Activated CD4-positive, alpha-beta T cell treated with anti-CD3 and anti-CD28 coated beads for 1 hour (primary cell): ENCODE measurements around the gene TPD52L1.
"Not testable (repeated sequence)": the region's sequence is repeated elsewhere in the genome, so short reads cannot be mapped to it uniquely, and the experiment has no call there.

ENCODE experiments used
- DNase-seq: peaks from one replicate; pipeline ENCODE4 v3.0.0-alpha.2; 2020

TPD52L1 gene

GRCh38 chr6:125144822-125145221 lies 8.8 kb upstream of the TPD52L1 start:
- no peak for DNase-seq

DNA sequence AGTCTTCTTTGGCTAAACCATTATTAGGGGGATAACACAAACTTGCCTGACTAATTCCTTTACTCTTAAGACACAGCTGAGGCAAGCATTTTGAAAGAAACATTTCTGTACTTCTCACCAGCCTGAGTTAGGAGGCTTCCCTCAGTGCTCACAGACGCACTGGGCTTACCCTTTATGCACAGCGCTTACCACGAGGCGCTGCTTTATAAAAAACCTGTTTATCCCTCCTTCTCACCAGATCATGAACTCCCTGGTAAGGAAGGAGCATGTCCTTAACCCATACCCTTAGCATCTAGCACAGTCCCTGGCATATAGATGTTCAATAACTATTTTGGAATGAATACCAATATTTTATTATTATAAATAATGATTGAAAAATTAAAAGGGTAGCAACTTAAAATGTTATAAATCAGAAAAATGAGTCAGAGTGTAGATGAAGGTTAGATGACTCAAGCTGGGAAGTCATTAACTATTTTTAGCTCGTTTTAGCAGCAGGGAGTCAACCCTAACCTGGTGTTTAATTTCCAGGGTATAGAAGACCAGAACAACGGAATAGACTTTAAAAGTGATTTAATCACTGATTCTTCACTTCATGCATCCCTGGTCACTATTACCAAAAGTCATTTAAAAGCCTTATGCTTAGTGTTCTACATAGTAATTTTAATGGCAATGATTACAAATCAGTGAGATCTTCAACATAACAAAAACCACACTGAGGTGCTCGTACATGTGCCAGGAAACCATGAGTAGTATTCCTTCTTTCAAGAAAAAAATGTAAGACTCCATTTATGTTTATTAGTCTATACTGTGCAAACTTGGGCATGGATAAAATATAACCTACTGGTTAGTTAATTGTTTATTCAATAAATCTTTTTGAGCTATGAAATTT lies 4.1 kb upstream of the TPD52L1 start:
- no peak for DNase-seq

DNA sequence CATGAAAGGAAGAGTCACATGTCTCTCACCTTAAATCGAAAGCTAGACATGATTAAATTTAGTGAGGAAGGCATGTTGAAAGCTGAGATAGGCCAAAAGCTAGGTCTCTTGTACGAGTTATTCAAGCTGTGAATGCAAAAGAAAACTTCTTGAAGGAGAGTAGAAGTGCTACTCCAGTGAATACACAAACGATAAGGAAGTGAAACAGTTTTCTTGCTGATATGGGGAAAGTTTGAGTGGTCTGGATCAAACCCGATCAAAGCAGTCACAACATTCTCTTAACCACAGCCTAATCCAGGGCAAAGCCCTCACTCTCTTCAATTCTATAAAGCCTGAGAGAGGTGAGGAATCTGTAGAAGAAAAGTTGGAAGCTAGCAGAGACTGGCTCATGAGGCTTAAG lies 1.9 kb upstream of the TPD52L1 start:
- no peak for DNase-seq

GRCh38 chr6:125154118-125154760 lies 666 bp downstream of the TPD52L1 start:
- DNase-seq, result no peak

- no peak for DNase-seq
Observed at GRCh38 chr6:125154761-125155135, 1.2 kb downstream of the TPD52L1 start.

DNA sequence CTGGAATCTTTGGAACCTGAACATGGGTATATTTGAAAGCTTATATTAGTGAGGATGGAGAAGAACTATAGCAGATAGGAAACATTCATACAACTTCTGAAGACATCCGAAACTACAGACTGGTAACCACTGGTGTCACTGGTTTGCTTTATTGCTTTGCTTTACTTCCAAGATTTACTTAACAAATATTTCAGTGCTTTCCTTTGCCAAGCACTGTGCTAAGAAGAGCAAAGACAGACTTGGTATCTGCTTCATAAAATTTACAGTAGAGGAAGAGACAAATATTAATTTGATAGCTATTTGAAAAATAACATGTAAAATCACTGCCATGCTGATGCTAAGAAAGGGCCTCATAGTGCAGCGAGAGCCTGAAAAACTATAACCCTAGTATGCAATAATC lies 1.8 kb downstream of the TPD52L1 start:
- no peak for DNase-seq

- no peak for DNase-seq
Observed at GRCh38 chr6:125156496-125156895, 2.9 kb downstream of the TPD52L1 start.

DNA sequence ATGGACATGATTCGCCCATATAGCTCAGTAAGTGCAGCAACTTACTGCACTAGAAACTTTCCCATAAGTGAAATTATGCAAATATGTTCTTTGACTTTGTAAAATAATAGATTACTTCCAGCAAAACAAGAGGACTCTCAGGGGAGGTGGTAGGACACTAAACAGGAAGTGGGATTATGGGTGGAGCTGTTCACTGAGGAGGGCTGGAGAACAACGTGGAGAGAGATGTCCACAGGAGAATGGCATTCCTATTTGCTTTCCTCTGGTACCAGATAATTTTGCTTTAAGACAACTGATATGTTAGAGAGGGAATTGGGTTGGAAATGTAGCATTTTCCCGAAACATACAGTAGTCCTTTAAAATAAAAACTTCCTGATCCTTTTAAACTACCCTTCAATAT lies 3.7 kb downstream of the TPD52L1 start:
- no peak for DNase-seq

DNA sequence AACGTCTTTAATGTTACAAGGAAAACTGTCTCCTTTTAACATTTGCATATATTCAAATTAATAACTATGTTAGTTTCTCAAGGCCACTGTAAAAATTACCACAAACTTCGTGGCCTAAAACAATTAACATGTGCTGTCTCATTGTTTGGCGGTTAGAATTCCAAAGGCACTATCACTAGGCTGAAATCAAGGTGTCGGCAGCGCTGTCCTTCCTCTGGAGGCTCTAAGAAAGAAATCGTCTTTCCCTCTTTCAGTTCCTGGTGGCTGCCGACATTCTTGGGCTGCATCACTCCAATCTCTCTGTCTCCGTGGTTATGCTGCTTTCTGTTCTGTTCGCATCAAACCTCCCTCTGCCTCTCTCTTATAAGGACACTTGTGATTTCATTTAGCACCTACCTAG lies 4.2 kb downstream of the TPD52L1 start:
- no peak for DNase-seq

DNA sequence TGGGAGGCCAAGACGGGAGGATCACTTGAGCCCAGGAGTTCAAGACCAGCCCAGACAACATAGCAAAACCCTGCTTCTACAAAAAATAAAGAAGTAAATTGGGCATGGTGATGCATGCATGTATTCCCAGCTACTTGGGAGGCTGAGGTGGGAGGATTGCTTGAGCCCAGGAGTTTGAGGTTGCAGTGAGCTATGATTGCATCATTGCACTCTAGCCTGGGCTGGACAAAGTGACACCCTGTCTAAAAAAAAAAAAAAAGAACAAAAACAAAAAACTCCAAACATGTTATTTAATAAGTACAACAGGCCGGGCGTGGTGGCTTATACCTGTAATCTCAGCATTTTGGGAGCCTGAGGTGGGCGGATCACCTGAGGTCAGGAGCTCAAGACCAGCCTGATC lies 9.8 kb downstream of the TPD52L1 start:
- DNase-seq, result not testable (repeated sequence)

DNA sequence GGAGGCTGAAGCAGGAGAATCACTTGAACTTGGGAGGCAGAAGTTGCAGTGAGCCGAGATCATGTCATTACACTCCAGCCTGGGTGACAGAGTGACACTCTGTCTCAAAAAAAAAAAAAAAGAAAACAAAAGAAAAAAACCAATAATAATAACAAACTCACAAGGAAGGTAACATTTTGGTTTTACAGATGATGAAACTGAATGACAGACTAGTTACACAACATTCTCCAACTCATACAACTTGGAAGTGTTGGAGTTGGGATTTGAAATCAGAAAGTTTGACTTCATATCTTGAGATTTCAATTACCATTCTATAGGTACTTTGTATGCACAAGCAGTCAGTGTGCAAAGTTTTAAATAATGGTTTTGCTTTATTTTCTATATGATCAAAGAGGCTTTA lies 10.2 kb downstream of the TPD52L1 start:
- DNase-seq, result no peak

GRCh38 chr6:125164696-125165095 lies 11.1 kb downstream of the TPD52L1 start:
- no peak for DNase-seq

DNA sequence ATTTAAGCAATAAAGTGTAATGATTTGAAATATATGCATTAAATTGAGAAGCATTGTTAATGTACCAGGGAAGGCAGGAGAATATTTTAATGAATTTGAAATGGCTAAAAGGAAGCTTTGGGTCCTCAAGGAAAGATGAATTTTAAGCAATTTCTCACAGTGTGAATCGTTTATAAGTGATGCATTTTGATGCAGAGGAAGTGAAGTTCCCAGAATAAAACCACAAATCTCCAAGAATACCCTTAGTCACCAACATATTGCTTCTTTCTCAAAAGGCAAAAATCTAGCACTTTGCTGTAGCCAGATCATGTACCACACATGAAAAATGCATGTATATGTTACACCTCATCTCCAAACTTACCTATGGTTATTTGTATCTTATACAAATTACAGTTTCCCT lies 11.7 kb downstream of the TPD52L1 start:
- DNase-seq, result no peak

DNA sequence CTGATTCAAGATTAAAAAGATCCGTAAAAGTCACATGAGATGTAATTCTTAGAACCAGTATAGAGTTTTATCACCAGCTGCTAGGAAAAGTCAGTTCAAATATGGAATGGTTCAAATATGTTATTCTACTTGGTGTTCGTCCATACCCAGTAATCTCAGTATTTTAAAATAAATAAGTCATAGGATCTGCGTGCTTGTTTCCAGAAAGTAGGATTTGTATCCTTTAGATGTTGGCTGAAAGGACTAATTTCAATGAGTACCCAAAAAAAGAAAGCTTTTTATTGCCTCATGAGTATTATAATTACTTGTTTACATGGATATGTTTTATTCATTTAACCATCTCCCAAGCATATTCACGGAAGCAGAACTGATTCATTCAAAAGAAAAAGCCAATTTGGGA lies 12.2 kb downstream of the TPD52L1 start:
- no peak for DNase-seq

DNA sequence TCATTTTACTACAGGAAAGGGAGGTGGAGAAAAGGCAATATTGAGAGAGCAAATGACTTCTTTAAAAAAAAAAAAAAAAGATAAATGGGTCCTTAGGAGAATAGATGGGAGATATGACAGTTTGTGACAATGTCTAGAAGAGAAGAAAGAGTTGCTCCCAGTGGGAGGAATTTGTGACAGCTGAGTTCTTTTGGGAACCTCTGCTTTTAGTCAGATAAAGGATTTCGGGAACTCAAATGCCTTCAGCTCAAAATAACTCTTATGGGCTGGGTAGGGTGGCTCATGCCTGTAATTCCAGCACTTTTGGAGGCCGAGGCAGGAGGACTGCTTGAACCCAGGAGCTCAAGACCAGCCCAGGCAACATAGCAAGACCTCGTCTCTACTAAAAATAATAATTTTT lies 13.1 kb downstream of the TPD52L1 start:
- no peak for DNase-seq

- no peak for DNase-seq
Observed at GRCh38 chr6:125167579-125167978, 14.0 kb downstream of the TPD52L1 start.

- DNase-seq, result no peak
Observed at GRCh38 chr6:125169058-125169457, 15.5 kb downstream of the TPD52L1 start.

DNA sequence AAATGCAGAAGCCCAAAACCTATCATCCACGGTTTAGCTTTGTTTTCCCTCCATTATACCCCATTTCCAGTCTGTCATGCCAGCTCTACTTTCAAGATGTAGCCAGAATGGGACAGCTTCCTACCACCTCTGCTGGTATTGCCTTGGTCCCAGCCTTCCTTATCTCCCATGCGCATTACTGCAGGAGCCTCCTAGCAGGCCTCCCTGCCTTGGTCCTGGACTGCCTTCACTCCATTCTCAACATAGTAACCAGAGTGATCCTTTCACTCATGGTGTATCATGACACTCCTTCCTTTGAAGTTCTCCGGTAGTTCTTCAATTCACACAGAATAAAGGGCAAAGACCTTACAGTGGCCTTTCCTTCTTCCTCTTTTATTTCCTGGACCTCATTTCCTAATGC lies 15.9 kb downstream of the TPD52L1 start:
- no peak for DNase-seq

DNA sequence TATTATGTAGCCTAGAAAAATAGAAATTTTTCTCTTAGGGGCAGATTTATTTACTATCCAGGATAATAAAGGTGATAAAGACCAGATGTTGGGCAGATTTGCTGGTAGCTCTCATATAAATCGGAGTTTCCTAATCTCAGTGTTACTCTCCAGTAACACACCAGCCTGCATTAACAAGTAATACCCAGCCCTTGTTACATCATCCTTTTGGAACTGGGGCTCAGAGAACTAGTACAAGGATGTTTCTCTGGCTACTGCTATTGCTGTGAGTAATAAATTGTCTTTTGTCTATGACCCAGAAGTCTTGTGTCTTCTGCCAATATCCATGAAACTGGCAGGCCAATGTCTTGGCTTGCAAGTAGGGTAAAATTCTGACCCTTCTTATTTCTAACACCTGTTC lies 16.8 kb downstream of the TPD52L1 start:
- no peak for DNase-seq

DNA sequence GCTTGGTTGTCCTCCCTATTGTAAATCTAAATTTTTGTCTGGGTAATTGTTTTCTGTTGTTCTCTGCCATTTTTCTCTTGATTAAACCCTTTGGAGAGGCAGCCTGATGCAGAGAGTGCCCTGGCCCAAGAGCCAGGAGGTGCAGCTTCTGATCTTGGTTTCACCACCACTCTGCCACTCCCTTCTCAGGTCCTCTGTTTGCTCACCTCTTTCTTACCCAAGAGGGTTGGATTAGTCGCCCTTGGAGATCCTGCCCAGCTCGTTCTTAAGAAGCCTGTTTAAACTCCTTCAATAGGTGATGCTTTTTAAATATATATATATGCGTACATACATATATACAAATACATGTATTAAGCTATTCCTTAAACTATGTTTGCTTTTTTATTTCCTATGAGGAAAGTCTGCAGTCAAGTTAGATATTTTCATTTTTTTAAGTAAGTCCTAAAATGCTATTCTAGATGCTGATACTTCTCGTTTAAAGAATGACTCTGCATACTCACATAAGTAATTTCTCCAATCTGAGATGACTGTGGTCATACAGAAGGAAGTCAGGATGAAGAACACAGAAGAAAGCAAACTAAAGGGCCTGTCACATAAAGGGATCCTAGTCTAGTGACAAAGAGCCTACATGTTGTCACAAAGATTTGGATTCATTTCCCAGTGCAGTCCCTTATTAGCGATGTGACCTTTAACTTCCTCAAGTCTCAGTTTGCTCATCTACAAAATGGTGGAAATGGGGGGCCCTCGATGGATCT lies 19.9 kb downstream of the TPD52L1 start:
- DNase-seq, result no peak

- no peak for DNase-seq
Observed at GRCh38 chr6:125174626-125175025, 21.1 kb downstream of the TPD52L1 start.

DNA sequence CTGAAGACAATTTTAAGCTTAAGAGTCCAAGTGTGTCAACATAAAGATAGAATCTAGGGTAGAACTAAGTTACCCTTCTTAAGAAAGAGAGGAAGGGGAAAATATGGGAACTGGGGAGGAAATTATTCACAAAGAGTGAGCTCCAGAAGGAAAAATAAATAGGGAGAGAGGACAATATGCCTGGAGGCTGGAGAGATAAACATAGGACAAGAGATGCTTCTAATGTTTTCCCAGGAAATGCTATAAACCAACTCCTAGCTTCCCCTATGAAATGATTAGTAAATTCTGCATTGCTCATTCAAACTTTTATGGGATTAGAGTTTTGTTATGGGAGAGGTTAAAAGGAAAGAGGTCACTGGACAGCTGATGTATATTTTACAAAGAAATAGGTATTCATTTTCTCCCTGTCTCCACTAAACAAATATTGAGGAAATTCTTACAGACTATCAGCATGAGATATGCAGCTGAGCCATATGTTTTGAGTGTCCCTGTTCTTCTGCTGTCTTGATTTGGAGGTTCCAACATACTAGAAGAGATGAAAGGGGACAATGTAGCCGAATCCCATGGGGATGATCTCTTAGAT lies 22.0 kb downstream of the TPD52L1 start:
- DNase-seq, result no peak

DNA sequence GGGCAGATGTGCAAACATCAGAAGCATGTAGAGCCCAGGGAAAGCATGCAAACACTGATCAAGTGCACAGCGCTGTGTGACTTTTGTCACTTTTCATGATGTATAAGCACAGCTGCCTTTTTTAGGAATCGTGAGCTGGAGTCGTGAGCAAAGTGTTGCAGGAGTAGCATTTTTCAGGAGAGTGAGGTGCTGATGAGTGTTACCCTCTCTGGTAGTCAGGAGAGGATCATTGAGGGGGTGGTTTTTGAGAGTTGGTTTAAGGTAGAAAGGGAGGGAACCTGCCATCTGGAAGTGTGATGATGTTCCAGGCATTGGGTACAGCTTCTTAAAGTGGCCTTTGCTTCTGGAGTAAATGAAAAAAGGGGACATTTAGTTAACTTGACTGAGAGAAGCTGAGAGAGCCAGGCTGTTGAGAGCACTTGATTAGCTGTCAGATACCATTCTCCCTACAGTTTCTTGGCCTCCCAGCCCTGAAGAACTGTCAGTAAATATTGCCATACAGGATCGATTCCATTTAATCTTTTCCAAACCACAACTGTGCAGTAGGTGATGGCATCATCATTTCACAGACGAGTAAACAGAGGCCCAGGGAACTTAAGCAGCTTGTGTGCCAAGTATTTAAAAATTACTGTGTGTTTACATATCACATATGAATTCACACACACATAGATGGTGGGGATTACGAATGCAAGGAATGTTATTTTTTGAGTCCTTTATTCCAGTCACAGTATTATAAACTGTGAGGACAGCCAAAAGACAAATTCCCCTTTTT lies 28.9 kb downstream of the TPD52L1 start:
- DNase-seq, result no peak
